ENCODE results near the gene MID1IP1.

The MID1IP1 gene

GRCh38 chrX:38848671-38849455, 47.6 kb downstream of the MID1IP1 start:
- Histone ChIP-seq H3K56ac (ENCODE audit: low read length) (no peak overlapping the region), H2BK120ac (ENCODE audit: low read depth, low read length) (no peak overlapping the region)

GRCh38 chrX:38850807-38851544, 49.7 kb downstream of the MID1IP1 start:
- H3K27me3 ChIP-seq (ENCODE audit: insufficient read depth, low read length, poor library complexity): no peaks in the 10 kb centered on the region
- no peaks in the 10 kb centered on the region for H3K36me3 ChIP-seq (ENCODE audit: control insufficient read depth, insufficient read depth, low read length)
- H2AK5ac ChIP-seq (ENCODE audit: low read length): no peak overlapping the region
- H2BK5ac ChIP-seq (ENCODE audit: low read length): no peak overlapping the region
- H3K4me1 ChIP-seq (ENCODE audit: control insufficient read depth, low read depth, low read length): no peaks in the 10 kb centered on the region
- H3K23ac ChIP-seq (ENCODE audit: low read length): no peak overlapping the region
- H4K8ac ChIP-seq (ENCODE audit: low read depth, low read length): no peak overlapping the region
- no peaks in the 10 kb centered on the region for H3K79me1 ChIP-seq (ENCODE audit: low read length)
- no peak overlapping the region for H3K4me3 ChIP-seq (ENCODE audit: low read length)
- no peak overlapping the region for H3K27ac ChIP-seq (ENCODE audit: low read depth, low read length)
- H3K4ac ChIP-seq (ENCODE audit: low read depth, low read length): no peak overlapping the region
- H2BK120ac ChIP-seq (ENCODE audit: low read depth, low read length): no peak overlapping the region
- no peak overlapping the region for H4K5ac ChIP-seq (ENCODE audit: low read length)
- no peak overlapping the region for H3K4me2 ChIP-seq (ENCODE audit: low read length)
- no peak overlapping the region for H3K9ac ChIP-seq (ENCODE audit: low read length)
- no peak overlapping the region for H2BK15ac ChIP-seq (replicated peaks; ENCODE audit: low read depth)
- DNase-seq: no peak
- H3K79me2 ChIP-seq (ENCODE audit: control insufficient read depth, insufficient read depth, low read length): no peaks in the 10 kb centered on the region
- WGBS (ENCODE audit: extremely low coverage, insufficient coverage, low lambda C conversion rate): no CpG with 5 or more reads among the region's 6 CpGs
- no peak overlapping the region for H3K18ac ChIP-seq (ENCODE audit: low read length)
- no peak overlapping the region for H3K56ac ChIP-seq (ENCODE audit: low read length)

More at GRCh38 chrX:38848671-38849455, 47.6 kb downstream of the MID1IP1 start:
- Histone ChIP-seq H3K4me1 (ENCODE audit: control insufficient read depth, low read depth, low read length) (no peaks in the 10 kb centered on the region), H4K5ac (ENCODE audit: low read length) (no peak overlapping the region), H2BK15ac (replicated peaks; ENCODE audit: low read depth) (no peak overlapping the region), H3K18ac (ENCODE audit: low read length) (no peak overlapping the region), H3K4me3 (ENCODE audit: low read length) (no peak overlapping the region), H2BK5ac (ENCODE audit: low read length) (no peak overlapping the region), H3K4me2 (ENCODE audit: low read length) (no peak overlapping the region), H3K36me3 (ENCODE audit: control insufficient read depth, insufficient read depth, low read length) (no peaks in the 10 kb centered on the region), H3K4ac (ENCODE audit: low read depth, low read length) (no peak overlapping the region), H4K8ac (ENCODE audit: low read depth, low read length) (no peak overlapping the region), H2AK5ac (ENCODE audit: low read length) (no peak overlapping the region), H3K27me3 (ENCODE audit: insufficient read depth, low read length, poor library complexity) (no peaks in the 10 kb centered on the region), H3K79me2 (ENCODE audit: control insufficient read depth, insufficient read depth, low read length) (no peaks in the 10 kb centered on the region), H3K27ac (ENCODE audit: low read depth, low read length) (no peak overlapping the region), H3K23ac (ENCODE audit: low read length) (no peak overlapping the region), H3K79me1 (ENCODE audit: low read length) (no peaks in the 10 kb centered on the region), H3K9ac (ENCODE audit: low read length) (no peak overlapping the region)
- DNase-seq: no peak
- no CpG with 5 or more reads among the region's 7 CpGs for WGBS (ENCODE audit: extremely low coverage, insufficient coverage, low lambda C conversion rate)

GRCh38 chrX:38854305-38854704, 53.0 kb downstream of the MID1IP1 start:
- no peak for DNase-seq
- H3K27me3 ChIP-seq (ENCODE audit: insufficient read depth, low read length, poor library complexity): no peaks in the 10 kb centered on the region
- H3K4me2 ChIP-seq (ENCODE audit: low read length): no peak overlapping the region
- H2AK5ac ChIP-seq (ENCODE audit: low read length): no peak overlapping the region
- no peak overlapping the region for H2BK5ac ChIP-seq (ENCODE audit: low read length)
- H2BK120ac ChIP-seq (ENCODE audit: low read depth, low read length): no peak overlapping the region
- H3K79me2 ChIP-seq (ENCODE audit: control insufficient read depth, insufficient read depth, low read length): no peaks in the 10 kb centered on the region
- H3K4ac ChIP-seq (ENCODE audit: low read depth, low read length): no peak overlapping the region
- H3K23ac ChIP-seq (ENCODE audit: low read length): no peak overlapping the region
- no peak overlapping the region for H4K5ac ChIP-seq (ENCODE audit: low read length)
- no peak overlapping the region for H2BK15ac ChIP-seq (replicated peaks; ENCODE audit: low read depth)
- H3K36me3 ChIP-seq (ENCODE audit: control insufficient read depth, insufficient read depth, low read length): no peaks in the 10 kb centered on the region
- WGBS (ENCODE audit: extremely low coverage, insufficient coverage, low lambda C conversion rate): no CpG with 5 or more reads among the region's 3 CpGs
- no peak overlapping the region for H3K9ac ChIP-seq (ENCODE audit: low read length)
- H3K27ac ChIP-seq (ENCODE audit: low read depth, low read length): no peak overlapping the region
- no peak overlapping the region for H3K18ac ChIP-seq (ENCODE audit: low read length)
- H3K4me3 ChIP-seq (ENCODE audit: low read length): no peak overlapping the region
- peaks cover 3% of the 10 kb centered on the region for H3K4me1 ChIP-seq (ENCODE audit: control insufficient read depth, low read depth, low read length)
- H3K79me1 ChIP-seq (ENCODE audit: low read length): no peaks in the 10 kb centered on the region
- no peak overlapping the region for H4K8ac ChIP-seq (ENCODE audit: low read depth, low read length)
- no peak overlapping the region for H3K56ac ChIP-seq (ENCODE audit: low read length)
